Activated naive CD4-positive, alpha-beta T cell treated with anti-CD3 and anti-CD28 coated beads for 36 hours (primary cell): Measurements from ENCODE around the gene GPR152. TPM values are rescaled to one million over a fixed set of nuclear protein-coding genes. Genes with fewer than 3 reads are reported as not detected.
"Not testable (repeated sequence)": the region's sequence is repeated elsewhere in the genome, so short reads cannot be mapped to it uniquely, and the experiment has no call there.

ENCODE experiments used
- CTCF ChIA-PET: fragments of 350-600 bp; sonication (Branson Sonifier 250); formaldehyde crosslinking; loops from one replicate; lab custom pipeline; 2021; ENCODE audit warnings: antibody characterized with exemption; lab: Charles Lee
- DNase-seq: peaks from one replicate; pipeline ENCODE4 v3.0.0-alpha.2; 2020
- H3K27ac Mint-ChIP-seq: one replicate; pipeline ENCODE4 v1.8.0; 2021; ENCODE audit warnings: mild to moderate bottlenecking, mixed read lengths
- H3K27me3 Mint-ChIP-seq: one replicate; pipeline ENCODE4 v1.8.0; 2021; ENCODE audit warnings: low read depth, mixed read lengths
- H3K36me3 Mint-ChIP-seq: one replicate; pipeline ENCODE4 v1.8.0; 2021; ENCODE audit warnings: low read depth, mixed read lengths
- H3K4me1 Mint-ChIP-seq: one replicate; pipeline ENCODE4 v1.8.0; 2021; ENCODE audit warnings: low read depth, mixed read lengths
- H3K4me3 Mint-ChIP-seq: one replicate; pipeline ENCODE4 v1.8.0; 2021; ENCODE audit warnings: mild to moderate bottlenecking, moderate library complexity, mixed read lengths
- H3K9me3 Mint-ChIP-seq: one replicate; pipeline ENCODE4 v1.8.0; 2021; ENCODE audit warnings: mixed read lengths
- intact Hi-C: fragments of 100-400 bp; cut with micrococcal nuclease; formaldehyde crosslinking; loops from one replicate; pipeline ENCODE4 v1.15.1; 2023
- total RNA-seq, 2 experiments: library from RNA; stranded (reverse); gene quantifications; one replicate each; pipeline ENCODE4 v1.2.3, GENCODE V29; 2021

The GPR152 gene
- total RNA-seq, 2 experiments from 2014 or later = not detected

DNA sequence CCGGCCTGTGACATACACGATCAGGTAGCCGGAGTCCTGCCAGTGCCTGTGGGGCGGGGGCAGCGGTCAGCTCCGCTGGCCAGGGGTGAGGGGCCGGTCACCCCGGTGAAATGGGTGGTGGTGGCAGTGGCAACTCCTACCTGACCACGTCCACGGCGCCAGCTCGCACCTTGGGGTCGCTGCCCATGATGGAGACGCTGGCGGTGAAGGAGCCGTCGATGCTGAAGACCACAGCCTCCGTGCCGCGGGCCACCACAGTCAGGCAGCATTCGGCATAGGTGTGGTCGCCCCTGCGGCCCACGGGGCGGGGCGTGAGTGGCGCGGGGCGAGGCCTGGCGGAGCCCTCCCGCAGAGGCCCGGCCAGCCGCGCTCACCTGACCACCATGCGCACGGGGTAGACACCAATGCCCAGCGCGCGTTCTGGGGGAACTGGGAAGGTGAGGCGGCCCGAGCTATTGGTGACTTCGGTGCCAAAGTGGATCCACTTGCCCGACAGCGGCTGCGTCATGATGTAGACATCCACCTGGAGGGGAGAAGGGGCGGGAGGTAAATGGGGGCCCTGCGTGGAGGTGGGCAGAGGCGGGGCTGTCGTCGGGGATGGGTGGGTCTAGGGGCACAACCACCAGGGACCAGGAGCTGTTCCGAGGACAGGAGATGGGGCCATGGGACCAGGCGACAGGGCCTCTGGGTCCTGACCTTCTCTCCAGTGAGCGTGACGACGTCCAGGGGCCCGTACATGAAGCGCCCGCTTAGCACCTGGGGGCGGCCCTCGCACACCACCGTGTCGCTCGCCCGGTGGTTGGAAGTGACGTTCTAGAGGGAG lies 41.2 kb upstream of the GPR152 start:
- Mint-ChIP-seq H3K36me3 (peaks cover 28% of the 10 kb centered on the region), H3K4me1 (peaks cover 10% of the 10 kb centered on the region), H3K4me3 (no peak overlapping the region), H3K9me3 (no peaks in the 10 kb centered on the region), H3K27me3 (no peaks in the 10 kb centered on the region), H3K27ac (no peak overlapping the region)
- CTCF ChIA-PET = interaction anchor here (0.6 kb wide), 1 partner anchor 28 kb away, joined by 3 read pairs; no protein-coding TSS in a partner anchor
- intact Hi-C loops = no loop called here
- no peak for DNase-seq

DNA sequence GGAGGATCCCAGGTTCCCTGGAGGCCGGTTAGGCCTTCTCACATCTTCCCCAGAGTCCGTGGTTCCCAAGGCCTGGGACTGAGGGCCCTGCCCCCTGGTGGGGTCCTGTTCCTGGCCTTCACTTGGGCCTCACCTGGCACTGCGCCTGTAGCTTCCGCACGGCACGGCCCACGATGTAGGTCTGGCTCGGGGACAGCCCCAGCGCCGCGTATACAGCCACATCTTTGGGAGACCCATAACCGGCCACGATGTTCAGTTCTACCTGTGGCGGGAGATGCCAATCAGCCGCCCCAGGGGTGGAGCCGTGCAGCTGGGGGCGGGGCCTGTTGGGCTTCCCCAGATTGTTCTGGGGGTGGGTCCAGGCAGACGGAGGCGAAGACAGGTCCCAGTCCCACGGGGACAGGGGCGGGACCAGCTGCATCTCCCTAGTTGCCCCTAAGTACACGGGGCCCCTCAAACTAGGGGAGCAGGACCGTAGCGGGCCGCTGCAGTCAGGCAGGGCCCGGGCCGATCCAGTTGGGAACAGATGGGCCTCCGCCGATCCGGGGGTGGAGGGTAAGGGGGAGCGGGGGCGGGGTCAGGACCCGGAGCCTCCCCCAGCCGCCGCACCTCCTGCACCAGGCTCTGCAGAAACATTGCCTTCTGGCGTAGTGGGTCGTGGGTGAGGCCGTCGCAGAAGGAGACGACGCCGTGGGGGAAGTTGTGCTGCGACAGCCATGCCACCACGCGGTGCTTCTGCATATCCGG lies 40.4 kb upstream of the GPR152 start:
- H3K27ac Mint-ChIP-seq = no peak overlapping the region
- DNase-seq = peak; percentile 28

DNA sequence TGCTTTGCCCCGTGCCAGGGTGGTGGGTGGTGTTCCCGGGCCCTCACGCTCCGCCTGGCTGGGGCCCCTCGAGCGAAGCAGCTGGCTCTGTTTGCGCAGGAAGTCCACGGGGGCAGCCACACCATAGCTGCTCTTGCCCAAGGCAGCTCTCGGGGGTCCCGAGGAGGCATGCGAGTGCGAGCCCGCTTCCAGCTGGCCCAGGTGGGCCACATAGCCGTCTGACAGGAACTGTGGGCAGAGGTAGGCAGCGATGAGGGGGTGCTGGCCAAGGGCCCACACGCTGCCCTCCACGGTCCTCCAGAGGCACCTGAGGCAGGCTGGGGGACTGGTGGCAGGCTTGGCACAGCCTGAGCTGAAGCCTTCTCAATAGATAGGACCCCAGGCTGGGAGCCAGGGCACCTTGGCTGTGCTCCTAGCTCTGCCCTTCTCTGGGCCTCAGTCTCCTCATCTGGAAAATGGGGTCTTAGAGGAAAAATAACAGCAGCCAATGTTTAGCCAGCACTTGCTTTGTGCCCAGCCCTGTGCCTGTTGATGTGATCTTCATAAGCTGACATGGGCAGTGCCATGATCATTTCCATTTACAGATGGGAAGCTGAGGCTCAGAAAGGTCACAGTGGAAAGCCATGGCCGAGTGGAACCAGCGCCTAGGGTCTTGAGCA lies 39.7 kb upstream of the GPR152 start:
- H3K27me3 Mint-ChIP-seq = no peaks in the 10 kb centered on the region
- H3K27ac Mint-ChIP-seq = no peak overlapping the region
- intact Hi-C loops = no loop called here
- no peak for DNase-seq
- H3K4me3 Mint-ChIP-seq = no peak overlapping the region
- H3K36me3 Mint-ChIP-seq = peaks cover 33% of the 10 kb centered on the region
- CTCF ChIA-PET = no interaction called here
- peaks cover 25% of the 10 kb centered on the region for H3K4me1 Mint-ChIP-seq
- H3K9me3 Mint-ChIP-seq = no peaks in the 10 kb centered on the region

More for the DNA sequence above, 40.4 kb upstream of the GPR152 start:
- no peaks in the 10 kb centered on the region for H3K9me3 Mint-ChIP-seq
- CTCF ChIA-PET = interaction anchor here (0.6 kb wide), 1 partner anchor 27 kb away, joined by 3 read pairs; no protein-coding TSS in a partner anchor
- peaks cover 33% of the 10 kb centered on the region for H3K36me3 Mint-ChIP-seq
- H3K4me1 Mint-ChIP-seq = peaks cover 18% of the 10 kb centered on the region
- intact Hi-C loops = no loop called here
- no peak overlapping the region for H3K4me3 Mint-ChIP-seq
- H3K27me3 Mint-ChIP-seq = no peaks in the 10 kb centered on the region

DNA sequence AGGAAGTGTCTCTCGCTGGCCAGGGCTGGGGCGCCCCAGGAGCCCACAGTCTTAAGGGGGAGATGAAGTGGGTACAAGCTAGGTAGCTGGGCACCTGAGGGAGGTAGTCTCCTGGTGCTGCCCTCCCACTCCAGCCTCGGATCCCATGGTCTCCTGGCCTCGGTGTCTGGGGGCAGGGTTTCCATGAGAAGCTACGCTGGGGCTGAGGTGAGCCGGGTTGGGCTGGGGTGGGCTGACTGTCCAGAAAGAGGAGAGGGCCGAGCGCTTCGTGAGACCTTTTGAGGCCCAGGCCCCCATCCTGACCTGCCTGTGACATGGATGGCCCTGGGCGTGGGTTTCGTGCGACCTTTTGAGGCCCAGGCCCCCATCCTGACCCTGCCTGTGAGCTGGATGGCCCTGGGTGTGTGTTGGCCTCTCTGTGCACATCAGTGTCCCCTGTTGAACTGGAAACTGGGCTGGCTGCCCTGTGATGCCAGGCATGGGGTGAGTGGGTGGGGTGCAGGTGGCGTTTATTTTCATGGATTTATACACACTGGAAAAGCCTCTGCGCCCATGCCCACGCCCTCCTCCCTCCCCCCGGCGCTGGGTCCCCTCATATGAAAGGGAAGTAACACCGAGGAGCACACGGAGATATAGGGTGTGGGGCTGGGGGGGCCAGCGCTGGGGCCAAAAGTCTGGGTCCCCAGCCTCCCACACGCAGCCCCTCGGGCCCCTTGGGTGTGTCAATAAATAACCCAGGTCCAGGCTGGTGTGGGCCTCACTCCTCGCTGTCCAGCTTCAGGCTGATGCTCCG lies 38.9 kb upstream of the GPR152 start:
- Mint-ChIP-seq H3K4me1 (peaks cover 33% of the 10 kb centered on the region), H3K36me3 (peaks cover 34% of the 10 kb centered on the region), H3K27me3 (no peaks in the 10 kb centered on the region), H3K27ac (peak overlapping the region; percentile 61), H3K4me3 (no peak overlapping the region), H3K9me3 (no peaks in the 10 kb centered on the region)
- DNase-seq = no peak
- intact Hi-C loops = no loop called here
- CTCF ChIA-PET = no interaction called here

DNA sequence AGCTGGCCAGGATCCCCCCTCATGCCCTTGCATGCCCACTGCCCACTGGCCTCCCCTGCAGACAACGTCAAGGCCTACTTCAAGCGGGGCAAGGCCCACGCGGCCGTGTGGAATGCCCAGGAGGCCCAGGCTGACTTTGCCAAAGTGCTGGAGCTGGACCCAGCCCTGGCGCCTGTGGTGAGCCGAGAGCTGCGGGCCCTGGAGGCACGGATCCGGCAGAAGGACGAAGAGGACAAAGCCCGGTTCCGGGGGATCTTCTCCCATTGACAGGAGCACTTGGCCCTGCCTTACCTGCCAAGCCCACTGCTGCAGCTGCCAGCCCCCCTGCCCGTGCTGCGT lies 38.2 kb upstream of the GPR152 start:
- Mint-ChIP-seq H3K4me1 (peaks cover 40% of the 10 kb centered on the region), H3K27ac (peak overlapping the region; percentile 61), H3K36me3 (peaks cover 35% of the 10 kb centered on the region), H3K9me3 (no peaks in the 10 kb centered on the region), H3K27me3 (no peaks in the 10 kb centered on the region), H3K4me3 (no peak overlapping the region)
- intact Hi-C loops = no loop called here
- no peak for DNase-seq
- CTCF ChIA-PET = no interaction called here

DNA sequence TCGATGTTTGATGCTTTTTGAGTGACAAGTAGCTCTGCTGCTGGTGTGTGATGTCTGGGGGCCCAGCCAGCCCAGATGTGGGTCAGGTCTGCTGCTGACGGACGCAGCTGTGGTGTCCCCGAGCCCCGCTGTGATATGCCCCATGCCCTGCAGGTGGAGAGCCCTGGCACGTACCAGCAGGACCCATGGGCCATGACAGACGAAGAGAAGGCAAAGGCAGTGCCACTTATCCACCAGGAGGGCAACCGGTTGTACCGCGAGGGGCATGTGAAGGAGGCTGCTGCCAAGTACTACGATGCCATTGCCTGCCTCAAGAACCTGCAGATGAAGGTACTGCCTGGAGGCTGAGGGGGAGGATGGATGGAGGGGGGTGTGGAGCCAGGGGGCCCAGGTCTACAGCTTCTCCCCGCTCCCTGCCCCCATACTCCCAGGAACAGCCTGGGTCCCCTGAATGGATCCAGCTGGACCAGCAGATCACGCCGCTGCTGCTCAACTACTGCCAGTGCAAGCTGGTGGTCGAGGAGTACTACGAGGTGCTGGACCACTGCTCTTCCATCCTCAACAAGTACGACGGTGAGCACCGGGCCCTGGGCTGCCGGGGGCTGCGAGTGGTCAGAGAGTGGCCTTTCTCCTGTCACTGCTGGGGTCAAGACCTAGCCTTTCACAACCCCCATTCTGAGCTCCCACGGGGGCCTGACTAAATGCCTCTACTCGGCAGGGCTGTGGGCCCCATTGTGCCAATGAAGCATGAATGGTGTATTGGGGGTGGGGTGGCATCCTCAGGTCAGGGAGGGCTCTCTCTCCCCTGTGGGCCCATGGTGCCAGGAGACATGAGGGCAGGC lies 37.6 kb upstream of the GPR152 start:
- Mint-ChIP-seq H3K4me3 (no peak overlapping the region), H3K4me1 (peaks cover 41% of the 10 kb centered on the region), H3K27ac (peak overlapping the region; percentile 80), H3K36me3 (peaks cover 34% of the 10 kb centered on the region), H3K9me3 (no peaks in the 10 kb centered on the region), H3K27me3 (no peaks in the 10 kb centered on the region)
- CTCF ChIA-PET = no interaction called here
- intact Hi-C loops = no loop called here
- no peak for DNase-seq

DNA sequence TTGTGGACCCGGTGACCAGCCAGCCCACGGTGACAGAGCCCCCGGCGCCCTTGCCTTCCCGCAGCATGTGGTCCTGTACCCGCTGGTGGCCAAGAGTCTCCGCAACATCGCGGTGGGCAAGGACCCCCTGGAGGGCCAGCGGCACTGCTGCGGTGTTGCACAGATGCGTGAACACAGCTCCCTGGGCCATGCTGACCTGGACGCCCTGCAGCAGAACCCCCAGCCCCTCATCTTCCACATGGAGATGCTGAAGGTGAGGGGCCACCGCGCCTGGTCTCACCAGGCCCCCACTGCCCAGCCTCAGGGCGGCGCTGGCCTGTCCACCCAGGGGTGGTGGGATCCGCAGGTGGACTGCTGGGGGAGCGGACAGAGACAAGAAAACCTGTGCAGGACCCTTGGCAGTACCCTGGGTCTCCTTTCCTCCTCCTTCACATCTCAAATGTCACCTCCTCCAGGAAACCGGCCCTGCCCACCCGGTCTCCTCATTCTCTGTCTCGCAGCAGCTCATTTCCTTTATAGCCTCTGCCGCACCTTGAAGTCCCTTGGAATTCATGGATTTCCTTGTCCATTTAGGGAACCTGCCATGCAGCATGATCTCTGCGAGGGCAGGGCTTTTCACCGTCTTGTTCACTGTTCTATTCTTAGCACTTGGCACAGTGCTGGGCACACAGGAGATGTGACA lies 36.8 kb upstream of the GPR152 start:
- no peaks in the 10 kb centered on the region for H3K9me3 Mint-ChIP-seq
- H3K4me1 Mint-ChIP-seq = peaks cover 47% of the 10 kb centered on the region
- CTCF ChIA-PET = no interaction called here
- DNase-seq = no peak
- intact Hi-C loops = no loop called here
- no peak overlapping the region for H3K4me3 Mint-ChIP-seq
- H3K27me3 Mint-ChIP-seq = no peaks in the 10 kb centered on the region
- peak overlapping the region; percentile 99 for H3K27ac Mint-ChIP-seq
- H3K36me3 Mint-ChIP-seq = peaks cover 38% of the 10 kb centered on the region

DNA sequence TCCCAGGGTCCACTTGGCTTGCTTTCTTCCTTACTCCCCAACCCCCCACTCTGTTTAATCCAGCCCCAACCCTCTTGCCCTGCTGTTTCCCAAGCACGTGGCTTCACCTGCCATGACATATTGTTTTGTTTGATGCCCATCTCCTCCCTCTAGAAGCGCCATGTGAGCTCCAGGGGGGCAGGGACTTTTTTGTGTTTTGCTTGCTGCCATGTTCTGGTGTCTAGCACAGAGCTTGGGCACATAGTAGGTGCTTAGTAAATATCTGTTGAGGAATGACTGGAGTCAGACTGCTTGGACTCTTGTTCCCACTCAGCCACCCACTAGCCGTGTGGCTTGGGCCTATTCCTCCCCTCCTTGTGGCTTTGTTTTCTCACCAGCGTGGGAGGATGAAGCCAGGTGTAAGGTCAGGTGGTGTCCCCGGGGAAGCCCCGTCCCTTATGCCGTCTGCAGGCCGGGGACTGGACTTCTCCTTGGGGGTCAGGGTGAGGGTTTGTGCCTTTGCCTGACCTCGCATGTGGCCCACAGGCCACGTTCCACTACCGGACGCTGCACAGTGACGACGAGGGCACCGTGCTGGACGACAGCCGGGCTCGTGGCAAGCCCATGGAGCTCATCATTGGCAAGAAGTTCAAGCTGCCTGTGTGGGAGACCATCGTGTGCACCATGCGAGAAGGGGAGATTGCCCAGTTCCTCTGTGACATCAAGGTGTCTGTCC lies 34.1 kb upstream of the GPR152 start:
- Mint-ChIP-seq H3K9me3 (no peaks in the 10 kb centered on the region), H3K27me3 (no peaks in the 10 kb centered on the region), H3K36me3 (peaks cover 43% of the 10 kb centered on the region), H3K27ac (peak overlapping the region; percentile 99), H3K4me3 (peak overlapping the region; percentile 94), H3K4me1 (peaks cover 50% of the 10 kb centered on the region)
- CTCF ChIA-PET = interaction anchor here (1.6 to 1.8 kb wide), 2 partner anchors 18 to 86 kb away, joined by 4 to 6 read pairs; no protein-coding TSS in a partner anchor
- intact Hi-C loops = loop anchor here (1.0 to 2.0 kb wide), 4 partner anchors 17 to 218 kb away; partner anchors contain the start of gene TMEM134
- DNase-seq = peak; percentile 75

DNA sequence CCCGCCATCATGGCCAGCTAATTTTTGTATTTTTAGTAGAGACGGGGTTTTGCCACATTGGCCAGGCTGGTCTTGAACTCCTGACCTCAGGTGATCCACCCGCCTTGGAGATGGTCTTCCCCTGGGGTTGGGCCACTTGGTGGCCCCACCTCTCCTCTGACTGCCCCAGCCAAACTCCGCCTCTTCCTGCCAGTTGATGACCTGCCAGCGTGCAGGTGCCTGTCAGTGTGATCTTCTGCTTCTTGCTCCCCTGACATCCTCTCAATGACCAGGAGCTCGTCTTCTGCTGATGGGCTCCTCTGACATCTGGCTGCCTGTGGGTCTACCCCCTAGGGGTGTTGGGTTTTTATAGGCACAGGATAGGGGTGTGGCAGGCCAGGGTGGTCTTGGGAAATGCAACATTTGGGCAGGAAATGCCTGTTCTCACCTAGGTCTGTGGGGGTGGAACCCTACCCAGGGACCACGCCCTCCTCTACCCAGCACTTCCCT lies 33.4 kb upstream of the GPR152 start:
- Mint-ChIP-seq H3K36me3 (peaks cover 40% of the 10 kb centered on the region), H3K4me1 (peaks cover 49% of the 10 kb centered on the region), H3K27ac (peak overlapping the region; percentile 99), H3K4me3 (peak overlapping the region; percentile 94)
- peak; percentile 87 for DNase-seq
- intact Hi-C loops = loop anchor here (1.0 to 2.0 kb wide), 3 partner anchors 39 to 218 kb away; partner anchors contain the start of gene POLD4
- CTCF ChIA-PET = interaction anchor here (1.6 to 1.8 kb wide), 2 partner anchors 18 to 85 kb away, joined by 4 to 6 read pairs; no protein-coding TSS in a partner anchor
- H3K9me3 Mint-ChIP-seq, H3K27me3 Mint-ChIP-seq: not testable (repeated sequence)

DNA sequence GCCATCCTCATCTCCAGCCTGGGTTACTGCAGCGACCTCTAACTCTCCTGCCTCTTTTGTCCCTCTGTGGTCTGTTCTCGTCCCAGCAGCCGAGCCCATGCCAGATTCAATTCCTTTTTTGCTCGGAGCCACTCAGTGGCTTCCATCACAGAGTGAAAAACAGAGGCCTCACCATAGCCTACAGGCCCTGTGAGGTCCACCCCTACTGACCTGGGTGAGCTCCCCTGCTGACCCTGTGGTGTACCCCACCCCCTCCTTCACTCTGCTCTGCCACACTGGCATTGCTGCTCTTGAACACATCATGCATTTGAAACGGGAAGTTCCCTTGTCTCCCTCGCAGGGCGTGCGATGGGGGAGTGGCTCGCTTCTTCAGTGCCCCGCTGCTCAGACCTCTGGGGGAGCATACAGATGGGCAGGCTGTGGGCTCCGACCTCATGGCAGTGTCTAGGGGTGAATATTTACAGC lies 32.4 kb upstream of the GPR152 start:
- CTCF ChIA-PET = interaction anchor here (1.2 kb wide), 2 partner anchors 14 to 35 kb away, joined by 3 to 6 read pairs; no protein-coding TSS in a partner anchor
- H3K36me3 Mint-ChIP-seq = peaks cover 36% of the 10 kb centered on the region
- DNase-seq = peak; percentile 86
- H3K4me1 Mint-ChIP-seq = peaks cover 48% of the 10 kb centered on the region
- intact Hi-C loops = loop anchor here (1.0 to 5.0 kb wide), 4 partner anchors 48 to 198 kb away; partner anchors contain the start of genes ANKRD13D, POLD4 and PTPRCAP
- peak overlapping the region; percentile 99 for H3K27ac Mint-ChIP-seq
- no peaks in the 10 kb centered on the region for H3K27me3 Mint-ChIP-seq
- H3K9me3 Mint-ChIP-seq = no peaks in the 10 kb centered on the region
- H3K4me3 Mint-ChIP-seq = peak overlapping the region; percentile 94
